Measurements from ENCODE around the gene RARS2. TPM values are rescaled to one million over a fixed set of nuclear protein-coding genes. Genes with fewer than 3 reads are reported as not detected.
"Not testable (repeated sequence)": the region's sequence is repeated elsewhere in the genome, so short reads cannot be mapped to it uniquely, and the experiment has no call there.

Gene RARS2
- total RNA-seq, 1 donor from 2014 or later: 27.8 TPM

DNA sequence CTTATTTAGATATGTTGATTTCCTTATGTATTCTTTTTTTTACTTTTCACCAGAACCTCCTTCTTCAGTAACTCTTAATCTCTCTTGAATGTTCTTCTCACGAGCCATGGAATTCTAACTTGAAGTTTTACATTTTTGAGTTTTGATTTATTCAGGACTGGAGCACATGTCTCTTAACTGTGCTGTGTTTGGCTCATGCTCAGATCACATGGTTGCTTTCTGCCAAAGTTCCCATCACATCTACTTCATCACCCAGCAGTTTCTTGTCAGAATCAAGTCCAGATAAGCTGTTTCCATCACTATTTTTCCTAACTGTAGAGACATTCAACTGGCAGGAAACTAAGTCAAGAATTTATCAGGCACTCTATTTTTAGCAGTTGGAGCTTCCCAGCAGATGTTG lies 85.3 kb downstream of the RARS2 start:
- no peak for DNase-seq (ENCODE audit: extremely low read depth, low read depth, low spot score)

DNA sequence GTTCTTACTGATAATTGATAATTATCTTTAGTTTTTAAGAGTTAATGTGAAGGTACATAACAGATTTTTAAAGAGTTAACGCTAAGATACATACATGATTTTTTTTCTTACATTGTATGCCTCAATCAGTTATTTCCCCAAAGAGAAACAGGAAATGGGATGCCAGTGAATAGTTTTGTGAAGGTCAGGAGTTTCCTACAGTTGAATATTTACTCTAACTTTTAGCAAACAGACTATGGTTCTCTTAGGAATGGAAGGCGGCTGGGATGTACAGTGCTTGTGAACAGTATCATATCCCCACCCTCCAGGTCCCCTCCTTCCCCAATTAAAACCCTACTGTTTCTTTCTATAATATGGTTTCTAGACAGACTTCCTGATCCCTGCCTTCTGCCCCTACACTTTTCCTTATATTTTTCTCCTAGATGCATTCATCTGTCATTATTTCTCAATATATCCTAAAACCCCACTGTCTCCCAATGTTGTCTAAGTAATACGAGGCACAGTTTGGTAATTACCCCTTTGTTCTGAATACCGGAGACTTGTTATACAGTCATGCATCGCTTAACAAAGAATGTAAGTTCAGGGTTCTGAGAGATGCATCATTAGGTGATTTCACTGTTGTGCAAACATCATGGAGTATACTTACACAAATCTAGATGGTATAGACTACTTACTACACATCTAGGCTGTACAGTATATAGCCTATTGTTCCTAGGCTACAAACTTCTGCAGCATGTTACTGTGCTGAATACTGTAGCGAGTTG lies 87.8 kb downstream of the RARS2 start:
- no peak for DNase-seq (ENCODE audit: extremely low read depth, low read depth, low spot score)

DNA sequence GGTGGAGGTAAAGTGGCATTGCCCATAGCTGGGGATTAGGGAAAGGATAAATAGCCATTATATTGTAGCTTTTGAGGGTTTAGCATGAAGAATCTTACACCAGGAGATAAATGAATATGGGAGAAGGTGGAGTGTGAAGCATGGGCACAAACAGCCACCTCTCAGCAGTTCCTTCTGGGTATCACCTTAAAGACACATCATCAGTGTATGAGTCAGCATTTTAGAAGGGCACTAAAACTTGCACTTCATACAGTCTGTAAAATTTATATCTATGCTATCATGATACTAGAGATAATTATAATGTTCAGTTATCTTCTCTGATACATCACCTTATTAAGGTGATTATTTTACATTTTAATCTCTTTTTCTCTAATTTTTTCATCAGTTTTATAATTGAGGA lies 91.7 kb downstream of the RARS2 start:
- DNase-seq (ENCODE audit: extremely low read depth, low read depth, low spot score): no peak

DNA sequence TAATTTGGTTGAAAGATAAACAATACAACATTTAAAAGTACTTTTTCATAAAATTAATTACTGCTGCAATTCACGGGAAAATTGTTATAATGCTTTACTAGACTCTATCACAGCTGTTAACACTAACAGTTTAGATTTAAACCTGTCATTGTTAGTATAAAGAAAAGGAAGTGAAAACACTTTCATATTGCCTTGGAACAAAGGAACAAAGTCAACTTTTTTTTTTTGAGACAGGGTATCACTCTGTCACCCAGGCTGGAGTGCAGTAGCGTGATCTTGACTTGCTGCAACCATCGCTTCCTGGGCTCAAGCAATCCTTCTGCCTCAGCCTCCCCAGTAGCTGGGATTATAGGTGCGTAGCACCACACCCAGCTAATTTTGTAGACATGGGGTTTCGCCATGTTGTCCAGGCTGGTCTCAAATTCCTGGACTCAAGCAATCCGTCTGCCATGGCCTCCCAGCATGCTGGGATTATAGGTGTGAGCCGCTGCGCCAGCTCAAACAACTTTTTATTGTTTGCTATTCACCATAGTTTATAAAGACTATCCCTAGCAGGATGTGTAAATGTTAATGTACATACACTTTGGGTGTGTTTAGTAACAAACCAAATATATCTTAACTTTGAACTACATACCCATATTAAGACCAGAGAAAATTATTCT lies 94.9 kb downstream of the RARS2 start:
- DNase-seq (ENCODE audit: extremely low read depth, low read depth, low spot score): no peak

DNA sequence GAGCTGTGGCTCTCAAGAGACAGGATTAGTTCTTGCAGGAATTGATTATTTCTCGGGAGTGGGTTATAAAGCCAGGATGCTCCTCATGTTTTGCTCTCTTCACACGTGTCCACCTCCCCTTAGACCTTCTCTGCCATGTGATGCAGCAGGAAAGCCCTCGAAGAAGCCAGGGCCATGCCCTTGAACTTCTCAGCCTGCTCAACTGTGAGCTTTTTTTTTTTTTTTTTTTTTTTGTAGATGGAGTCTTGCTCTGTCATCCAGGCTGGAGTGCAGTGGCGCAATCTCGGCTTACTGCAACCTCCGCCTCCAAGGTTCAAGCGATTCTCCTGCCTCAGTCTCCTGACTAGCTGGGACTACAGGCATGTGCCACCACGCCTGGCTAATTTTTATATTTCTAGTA lies 100.5 kb downstream of the RARS2 start:
- not testable (repeated sequence) for DNase-seq (ENCODE audit: extremely low read depth, low read depth, low spot score)

DNA sequence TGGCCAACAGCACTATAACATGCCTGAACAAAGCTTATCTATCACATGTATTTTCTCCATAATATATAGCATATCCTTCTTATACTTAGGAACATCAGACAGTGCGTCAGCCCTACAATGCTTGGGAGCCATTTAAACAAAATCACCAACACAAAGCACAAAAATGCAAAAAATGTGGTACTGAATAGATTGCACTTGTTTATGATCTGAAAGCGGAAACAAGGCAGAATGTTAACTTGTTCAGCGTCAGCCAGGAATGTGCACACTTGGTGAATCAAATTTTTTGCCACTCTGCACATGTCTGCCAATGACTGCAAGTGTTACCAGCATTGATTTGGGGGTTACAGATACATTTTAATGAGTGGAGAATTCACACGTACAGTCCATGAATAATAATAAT lies 102.2 kb downstream of the RARS2 start:
- peak; percentile 66 for DNase-seq (ENCODE audit: extremely low read depth, low read depth, low spot score)

DNA sequence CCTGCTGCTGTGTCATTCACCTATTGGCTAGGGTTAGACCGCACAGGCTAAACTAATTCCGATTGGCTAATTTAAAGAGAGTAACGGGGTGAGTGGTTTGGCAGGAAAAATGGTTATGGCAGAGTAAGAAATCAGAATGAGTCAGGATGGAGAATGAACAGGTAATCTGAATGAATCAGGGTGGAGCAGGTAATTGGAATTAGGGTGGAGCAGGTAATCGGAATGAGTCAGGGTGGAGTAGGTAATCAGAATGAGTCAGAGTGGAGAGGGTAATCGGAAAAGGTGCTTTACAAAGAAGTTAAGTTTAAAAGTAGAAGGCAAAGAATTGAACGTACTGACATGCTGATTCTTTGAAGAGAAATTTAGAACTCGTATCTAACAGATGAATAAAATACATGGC lies 105.3 kb downstream of the RARS2 start:
- DNase-seq (ENCODE audit: extremely low read depth, low read depth, low spot score): no peak

DNA sequence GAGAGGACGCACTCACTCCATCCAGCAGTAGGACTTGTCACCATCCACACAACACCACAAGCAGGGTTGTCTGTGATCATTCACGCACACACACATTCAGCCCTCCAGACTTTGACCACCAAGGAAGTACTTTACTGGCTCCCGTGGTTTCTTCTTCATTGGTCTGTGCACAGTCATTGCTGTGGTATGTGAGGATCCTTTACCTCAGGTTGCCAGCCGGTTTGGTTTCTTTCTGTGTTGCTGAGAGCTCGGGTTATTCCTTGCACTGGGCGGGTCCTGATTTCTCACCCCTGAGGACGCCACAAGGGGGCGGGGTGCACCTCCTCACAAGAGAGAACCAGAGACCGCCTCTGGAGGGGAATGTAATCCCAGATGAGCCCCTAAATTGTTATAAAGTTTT lies 105.9 kb downstream of the RARS2 start:
- DNase-seq (ENCODE audit: extremely low read depth, low read depth, low spot score): no peak

DNA sequence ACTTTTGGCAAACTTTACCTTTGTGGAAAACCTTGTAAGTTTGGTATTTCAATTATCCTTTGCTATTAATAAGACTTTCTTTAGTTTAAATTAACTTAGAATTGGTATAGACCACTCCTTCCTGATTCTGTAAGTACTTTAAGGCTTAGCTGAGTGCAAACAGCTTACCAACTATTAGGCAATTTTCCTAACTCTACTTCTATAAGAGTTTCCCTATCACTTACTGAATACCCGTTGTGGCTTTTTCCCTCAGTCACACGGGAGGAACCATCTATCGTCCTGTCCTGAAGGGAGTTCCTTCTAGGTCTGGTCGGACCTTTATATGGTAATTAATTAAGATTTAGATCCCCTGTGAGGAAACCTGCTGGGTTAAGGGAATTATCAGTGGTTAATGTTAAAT lies 107.4 kb downstream of the RARS2 start:
- DNase-seq (ENCODE audit: extremely low read depth, low read depth, low spot score): no peak

DNA sequence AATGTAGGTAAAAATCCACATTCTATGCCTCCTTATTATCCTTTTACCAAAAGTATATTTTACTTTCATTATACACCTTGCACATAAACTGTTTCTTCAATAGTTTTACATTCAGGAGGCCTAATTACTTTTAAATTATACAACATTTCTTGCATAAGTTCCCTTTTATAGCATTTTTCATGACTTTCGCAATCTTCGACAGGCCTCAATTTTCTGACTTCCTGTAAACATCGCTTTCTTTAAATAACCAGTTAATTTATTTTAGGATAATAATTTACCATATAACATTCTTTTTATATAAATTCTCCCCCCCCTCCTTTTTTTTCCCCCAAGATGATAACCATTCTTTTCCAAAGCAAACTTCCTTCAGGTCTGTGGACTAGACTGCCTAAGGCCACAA lies 107.9 kb downstream of the RARS2 start:
- DNase-seq (ENCODE audit: extremely low read depth, low read depth, low spot score): no peak

DNA sequence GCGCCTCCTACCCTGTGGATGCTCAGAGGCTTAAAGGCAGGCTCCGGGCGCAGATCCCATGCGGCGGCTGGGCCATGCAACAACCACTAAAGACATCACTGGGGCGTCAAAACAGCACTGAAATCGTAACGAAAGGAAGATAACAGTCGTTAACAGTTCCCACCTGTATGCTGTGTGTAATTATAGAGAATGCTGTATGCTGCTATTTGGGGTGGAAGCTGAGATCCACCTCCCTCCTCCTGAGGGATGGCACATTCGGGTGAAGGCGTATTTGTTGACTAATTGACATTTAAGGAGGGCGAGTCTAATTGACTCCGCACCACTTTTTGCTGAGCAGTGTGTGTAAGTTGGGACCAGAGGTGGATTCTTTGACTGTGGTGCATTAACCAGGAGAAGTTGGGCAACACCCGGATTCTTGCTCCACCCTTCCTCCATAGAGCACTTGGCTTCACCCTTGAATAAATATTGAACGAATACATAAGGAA lies 116.3 kb downstream of the RARS2 start:
- no peak for DNase-seq (ENCODE audit: extremely low read depth, low read depth, low spot score)

DNA sequence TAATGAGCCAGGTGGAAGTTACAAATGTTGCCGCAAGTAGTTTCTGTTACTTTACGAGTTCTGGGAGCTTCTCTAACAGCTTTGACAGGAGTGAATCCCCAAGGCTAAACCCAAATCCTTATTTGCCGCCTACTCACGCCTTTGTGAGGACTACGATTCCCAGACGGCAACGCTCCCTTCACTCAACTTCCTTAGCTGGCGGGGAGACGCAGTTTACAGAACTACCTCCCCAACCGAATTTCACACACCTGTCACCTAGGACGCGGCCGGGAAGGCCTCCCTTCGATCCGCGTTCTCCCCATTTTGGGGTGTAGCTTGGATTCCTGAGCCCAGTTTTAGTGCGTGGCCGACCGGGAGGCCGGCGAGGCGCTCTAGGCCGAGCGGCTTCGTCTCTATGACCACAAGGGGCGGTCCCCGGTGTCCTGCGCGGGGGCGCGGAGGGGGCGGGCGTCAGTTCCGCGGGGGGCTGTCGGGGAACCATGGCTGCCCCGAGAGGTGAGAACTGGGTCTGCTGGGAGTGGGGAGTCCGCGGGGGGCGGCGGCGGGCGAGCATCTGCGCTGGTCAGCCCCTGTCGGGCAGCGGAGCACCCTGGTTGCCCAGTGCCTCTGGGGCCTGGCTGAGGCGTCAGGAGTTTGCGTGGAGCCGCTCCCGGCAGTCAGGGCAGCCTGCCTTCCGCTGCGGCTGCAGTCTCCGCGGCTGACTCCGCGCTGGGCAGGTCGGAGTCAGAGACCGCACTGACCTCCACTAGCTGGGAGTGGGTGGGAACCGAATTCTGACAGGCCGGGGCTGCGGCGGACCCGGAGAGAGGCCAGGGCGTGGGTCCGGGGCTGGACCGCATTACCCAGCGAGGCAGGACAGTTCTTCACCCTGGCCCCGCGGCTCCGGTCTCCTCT lies 117.0 kb downstream of the RARS2 start, which contains the start of gene SLC35A1:
SLC35A1 (plus strand) TSS at position 450 of the 894 bp plus-strand sequence; CDS start at position 480, 30 bp downstream.
- DNase-seq (ENCODE audit: extremely low read depth, low read depth, low spot score): peak; percentile 65

DNA sequence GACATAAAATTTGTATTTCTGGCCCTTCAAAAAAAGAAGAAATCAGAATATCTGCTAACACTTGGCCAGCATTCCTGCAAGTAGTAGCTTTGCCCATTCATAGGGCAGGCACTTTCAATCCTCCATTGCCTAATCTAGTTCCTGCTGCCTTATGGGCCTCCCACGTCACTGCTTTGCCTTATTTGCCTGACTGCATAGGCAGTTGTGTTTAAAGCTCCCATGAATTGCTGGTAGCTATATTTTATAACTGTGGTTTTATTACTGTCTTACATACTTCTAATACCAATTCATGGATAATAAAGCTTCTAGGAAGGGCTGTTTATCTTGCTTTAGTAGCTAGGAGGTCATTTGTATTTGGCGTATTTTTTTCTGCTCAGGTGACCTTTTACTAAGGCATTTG lies 124.7 kb downstream of the RARS2 start:
- DNase-seq (ENCODE audit: extremely low read depth, low read depth, low spot score): no peak

Other genes starting within 250 kb of the RARS2 start
- gene C6orf163, start 245.2 kb downstream of the RARS2 start, total RNA-seq: 0.15 and 3.0 TPM in 2 replicates
- gene CFAP206, start 182.0 kb downstream of the RARS2 start, total RNA-seq: 0.35 and 0.97 TPM in 2 replicates
- 15.2 and 18.5 TPM in 2 replicates for gene SLC35A1, start 117.0 kb downstream of the RARS2 start, total RNA-seq
- 14.8 and 17.1 TPM in 2 replicates for gene ORC3, start 148 bp upstream of the RARS2 start, total RNA-seq
- 26.1 and 32.4 TPM in 2 replicates for gene AKIRIN2, start 112.2 kb upstream of the RARS2 start, total RNA-seq

Measured in glomerular endothelial cell (primary cell).